TTC549 (cell line): ENCODE data around the gene ATOX1.
"Not testable (repeated sequence)": the region's sequence is repeated elsewhere in the genome, so short reads cannot be mapped to it uniquely, and the experiment has no call there.

Experiments used
- FAIRE-seq: peaks from 2 replicates; lab custom pipeline; 2012; peaks lifted over from hg19 to GRCh38; lab: Jason Lieb, UNC

ATOX1 gene

GRCh38 chr5:151733358-151734063, 24.9 kb downstream of the ATOX1 start:
- no peak for FAIRE-seq

- no peak for FAIRE-seq
These were observed 28.1 kb downstream of the ATOX1 start for GRCh38 chr5:151730381-151730780.

GRCh38 chr5:151729597-151729996, 28.8 kb downstream of the ATOX1 start:
- FAIRE-seq, result not testable (repeated sequence)

GRCh38 chr5:151724360-151724759, 34.1 kb downstream of the ATOX1 start:
- FAIRE-seq, result no peak

GRCh38 chr5:151722546-151722945, 35.9 kb downstream of the ATOX1 start:
- FAIRE-seq, result no peak

- FAIRE-seq, result no peak
These were observed 36.5 kb downstream of the ATOX1 start for GRCh38 chr5:151721812-151722391.

- FAIRE-seq, result no peak
These were observed 37.3 kb downstream of the ATOX1 start for GRCh38 chr5:151721087-151721646.

GRCh38 chr5:151720215-151720614, 38.2 kb downstream of the ATOX1 start:
- FAIRE-seq, result no peak

- FAIRE-seq, result no peak
These were observed 39.0 kb downstream of the ATOX1 start for GRCh38 chr5:151719228-151720000.

GRCh38 chr5:151718646-151719045, 39.8 kb downstream of the ATOX1 start:
- FAIRE-seq, result no peak

- no peak for FAIRE-seq
These were observed 40.3 kb downstream of the ATOX1 start for GRCh38 chr5:151718153-151718552.

- no peak for FAIRE-seq
These were observed 41.0 kb downstream of the ATOX1 start for GRCh38 chr5:151717416-151717815.

GRCh38 chr5:151709109-151709735, 49.2 kb downstream of the ATOX1 start:
- FAIRE-seq, result no peak

- no peak for FAIRE-seq
These were observed 50.3 kb downstream of the ATOX1 start for GRCh38 chr5:151708126-151708525.

- no peak for FAIRE-seq
These were observed 50.9 kb downstream of the ATOX1 start for GRCh38 chr5:151707567-151707966.

GRCh38 chr5:151706906-151707305, 51.5 kb downstream of the ATOX1 start:
- no peak for FAIRE-seq

- no peak for FAIRE-seq
These were observed 54.7 kb downstream of the ATOX1 start for GRCh38 chr5:151703780-151704179.

- FAIRE-seq, result no peak
These were observed 55.2 kb downstream of the ATOX1 start for GRCh38 chr5:151703227-151703626.

- no peak for FAIRE-seq
These were observed 57.6 kb downstream of the ATOX1 start for GRCh38 chr5:151700820-151701219.

- no peak for FAIRE-seq
These were observed 58.1 kb downstream of the ATOX1 start for GRCh38 chr5:151700296-151700695.

GRCh38 chr5:151699071-151699901, 59.1 kb downstream of the ATOX1 start:
- FAIRE-seq, result no peak

GRCh38 chr5:151698081-151698480, 60.4 kb downstream of the ATOX1 start:
- FAIRE-seq, result not testable (repeated sequence)
